Neuronal stem cell (in vitro differentiated cells): Measurements from ENCODE around the gene MRAS.
"Not testable (repeated sequence)": the region's sequence is repeated elsewhere in the genome, so short reads cannot be mapped to it uniquely, and the experiment has no call there.

Experiments
- DNase-seq: peaks from one replicate; pipeline ENCODE4 v3.0.0-alpha.2; 2013; ENCODE audit warnings: low spot score
- H2AFZ ChIP-seq: one replicate; pipeline ENCODE4 v1.6.1; 2013; ENCODE audit warnings: mild to moderate bottlenecking, low read length, inconsistent platforms
- H2AK5ac ChIP-seq: 2 replicates; pipeline ENCODE4 v1.6.1; 2013; ENCODE audit warnings: low read depth, mild to moderate bottlenecking, inconsistent platforms, low read length, moderate library complexity, mixed read lengths
- H2BK120ac ChIP-seq: 2 replicates; pipeline ENCODE4 v1.6.1; 2013; ENCODE audit warnings: low read depth, mild to moderate bottlenecking, inconsistent platforms, low read length, moderate library complexity, mixed read lengths
- H2BK12ac ChIP-seq: one replicate; pipeline ENCODE4 v1.6.1; 2013; ENCODE audit warnings: low read length, inconsistent platforms
- H2BK15ac ChIP-seq: 2 replicates; pipeline ENCODE4 v1.6.1; 2013; ENCODE audit warnings: mild to moderate bottlenecking, low read length, inconsistent platforms, mixed read lengths
- H2BK5ac ChIP-seq: one replicate; pipeline ENCODE4 v1.6.1; 2013; ENCODE audit warnings: inconsistent platforms, mild to moderate bottlenecking, low read length, moderate library complexity
- H3K14ac ChIP-seq: one replicate; pipeline ENCODE4 v1.6.1; 2013; ENCODE audit warnings: low read length, inconsistent platforms
- H3K18ac ChIP-seq: 2 replicates; pipeline ENCODE4 v1.6.1; 2013; ENCODE audit warnings: low read length, inconsistent platforms
- H3K23ac ChIP-seq: 2 replicates; pipeline ENCODE4 v1.6.1; 2013; ENCODE audit warnings: low read depth, mild to moderate bottlenecking, mixed read lengths, low read length, inconsistent platforms; ENCODE audit not compliant: poor library complexity
- H3K27ac ChIP-seq: replicated peaks from 3 replicates; pipeline ENCODE4 v1.5.1; 2013; ENCODE audit warnings: low read length, inconsistent platforms
- H3K27me3 ChIP-seq, 3 experiments: 2 replicates each; pipeline ENCODE4 v1.6.1; 2013; ENCODE audit warnings: low read length in 3 of 3, mild to moderate bottlenecking in 2 of 3, inconsistent platforms in 1 of 3, low read depth in 1 of 3, mixed read lengths in 1 of 3, moderate library complexity in 1 of 3; ENCODE audit not compliant: control insufficient read depth in 3 of 3, insufficient read depth in 3 of 3
- H3K36me3 ChIP-seq, 2 donors: replicated peaks in 1 of 2; 2 replicates each; pipeline ENCODE4 v1.6.1; 2013; ENCODE audit warnings: low read length in 2 of 2; ENCODE audit not compliant: control insufficient read depth in 2 of 2, insufficient read depth in 2 of 2
- H3K4ac ChIP-seq: 2 replicates; pipeline ENCODE4 v1.6.1; 2013; ENCODE audit warnings: inconsistent platforms, mild to moderate bottlenecking, low read length, moderate library complexity
- H3K4me1 ChIP-seq, 2 donors: 1 replicate in 1 of 2; 2 replicates in 1 of 2; pipeline ENCODE4 v1.6.1; 2013; ENCODE audit warnings: low read length in 2 of 2, low read depth in 1 of 2; ENCODE audit not compliant: control insufficient read depth in 2 of 2, insufficient read depth in 1 of 2
- H3K4me2 ChIP-seq: one replicate; pipeline ENCODE4 v1.6.1; 2013; ENCODE audit warnings: mild to moderate bottlenecking, low read length, inconsistent platforms; ENCODE audit not compliant: insufficient read depth, poor library complexity, severe bottlenecking
- H3K4me3 ChIP-seq, 2 donors: 2 replicates each; pipeline ENCODE4 v1.5.1; 2013; ENCODE audit warnings: low read length in 2 of 2, mild to moderate bottlenecking in 2 of 2, inconsistent platforms in 1 of 2, moderate library complexity in 1 of 2
- H3K79me1 ChIP-seq: one replicate; pipeline ENCODE4 v1.6.1; 2013; ENCODE audit warnings: low read depth, mild to moderate bottlenecking, inconsistent platforms, low read length, moderate library complexity
- H3K9ac ChIP-seq: one replicate; pipeline ENCODE4 v1.6.1; 2013; ENCODE audit warnings: mild to moderate bottlenecking, low read depth, low read length, inconsistent platforms; ENCODE audit not compliant: poor library complexity
- H3K9me3 ChIP-seq, 2 donors: replicated peaks in 1 of 2; 2 replicates each; pipeline versions ENCODE3 to v1.6.1; 2013; ENCODE audit warnings: low read length in 2 of 2, mild to moderate bottlenecking in 2 of 2, inconsistent platforms in 1 of 2, low read depth in 1 of 2, mixed read lengths in 1 of 2, moderate library complexity in 1 of 2; ENCODE audit not compliant: control insufficient read depth in 2 of 2, insufficient read depth in 1 of 2
- H4K8ac ChIP-seq: one replicate; pipeline ENCODE4 v1.6.1; 2013; ENCODE audit warnings: low read depth, mild to moderate bottlenecking, inconsistent platforms, low read length, moderate library complexity
- H4K91ac ChIP-seq: one replicate; pipeline ENCODE4 v1.6.1; 2013; ENCODE audit warnings: low read length, low read depth, mild to moderate bottlenecking, inconsistent platforms; ENCODE audit not compliant: poor library complexity
- WGBS, 2 donors: extraction: QIAGEN DNeasy Blood & Tissue Kit; methylation state at CpG; one replicate each; pipeline ENCODE4 v1.1.7; 2013; ENCODE audit warnings: missing lambda C conversion rate in 2 of 2, mixed read lengths in 1 of 2; ENCODE audit not compliant: insufficient read length in 2 of 2, insufficient replicate concordance in 1 of 2; ENCODE audit errors: extremely low coverage in 2 of 2; 5-methylcytosine and 5-hydroxymethylcytosine counted together

Gene MRAS

GRCh38 chr3:138451595-138452162, 103.3 kb downstream of the MRAS start:
- Histone ChIP-seq H2BK12ac (no peak overlapping the region), H3K4me3 (no peak overlapping the region), H2AFZ (no peak overlapping the region), H4K8ac (no peak overlapping the region), H3K4me1 (no peaks in the 10 kb centered on the region), H3K9me3 (no peaks in the 10 kb centered on the region), H3K4me2 (no peak overlapping the region), H3K79me1 (no peaks in the 10 kb centered on the region), H3K18ac (peak overlapping the region; percentile 65), H3K14ac (peak overlapping the region; percentile 97), H3K4ac (peak overlapping the region; percentile 2), H4K91ac (no peak overlapping the region), H2BK15ac (no peak overlapping the region), H3K36me3 (no peaks in the 10 kb centered on the region), H3K27ac (no peak overlapping the region), H3K9ac (peak overlapping the region; percentile 34), H3K23ac (peak overlapping the region; percentile 44), H2BK120ac (peak overlapping the region; percentile 74), H2BK5ac (no peak overlapping the region), H2AK5ac (no peak overlapping the region), H3K27me3 (peaks cover 0 to 20% (median 0%) of the 10 kb centered on the region in 3 experiments)
- no CpG with 5 or more reads among the region's 43 CpGs for WGBS, 2 donors
- no peak for DNase-seq

- Histone ChIP-seq H2AK5ac (no peak overlapping the region), H3K4me3 (no peak overlapping the region), H3K4ac (no peak overlapping the region), H2BK12ac (no peak overlapping the region), H2BK15ac (no peak overlapping the region), H3K4me1 (no peaks in the 10 kb centered on the region), H4K8ac (no peak overlapping the region), H3K14ac (no peak overlapping the region), H3K9me3 (no peaks in the 10 kb centered on the region), H3K36me3 (no peaks in the 10 kb centered on the region), H3K79me1 (no peaks in the 10 kb centered on the region), H3K27ac (no peak overlapping the region), H2BK5ac (no peak overlapping the region), H3K23ac (no peak overlapping the region), H3K18ac (no peak overlapping the region), H2AFZ (no peak overlapping the region), H2BK120ac (no peak overlapping the region), H4K91ac (no peak overlapping the region), H3K27me3 (peaks cover 0 to 20% (median 0%) of the 10 kb centered on the region in 3 experiments), H3K4me2 (no peak overlapping the region), H3K9ac (no peak overlapping the region)
- WGBS, 2 donors, result no CpG with 5 or more reads among the region's 6 CpGs
- DNase-seq, result no peak
Observed at GRCh38 chr3:138452436-138452835, 104.1 kb downstream of the MRAS start.

GRCh38 chr3:138453940-138454339, 105.6 kb downstream of the MRAS start:
- not testable (repeated sequence) for H3K4me2 ChIP-seq, H3K14ac ChIP-seq, H2BK12ac ChIP-seq, H3K23ac ChIP-seq, H2AK5ac ChIP-seq, H4K8ac ChIP-seq, H3K4ac ChIP-seq, H3K9me3 ChIP-seq, H3K9ac ChIP-seq, H3K36me3 ChIP-seq, DNase-seq, H3K79me1 ChIP-seq, H4K91ac ChIP-seq, H2AFZ ChIP-seq, H2BK15ac ChIP-seq, H3K18ac ChIP-seq, H3K4me1 ChIP-seq, H2BK5ac ChIP-seq, H3K4me3 ChIP-seq, H3K27ac ChIP-seq, H2BK120ac ChIP-seq
- no CpG with 5 or more reads among the region's 8 CpGs for WGBS, 2 donors
- H3K27me3 ChIP-seq, result peaks cover 0 to 18% (median 0%) of the 10 kb centered on the region in 3 experiments
